Endothelial cell of umbilical vein (primary cell): Measurements from ENCODE around the gene ALLC. TPM values are rescaled to one million over a fixed set of nuclear protein-coding genes. Genes with fewer than 3 reads are reported as not detected.
"Not testable (repeated sequence)": the region's sequence is repeated elsewhere in the genome, so short reads cannot be mapped to it uniquely, and the experiment has no call there.

ENCODE experiments used
- BruUV-seq: library from RNA; stranded (reverse); fragments of 400-500 nt; replicated peaks from 2 replicates; lab custom pipeline; 2021; lab: Mats Ljungman, UMichigan
- CTCF ChIA-PET: fragments of 300-600, 350-600 bp; sonication (Branson Sonifier 250); formaldehyde crosslinking; loops from one replicate; lab custom pipeline; 2021; ENCODE audit warnings: antibody characterized with exemption, inconsistent platforms; lab: Charles Lee
- POLR2A ChIA-PET: fragments of 300-600, 350-600 bp; sonication (Branson Sonifier 250); formaldehyde crosslinking; loops from one replicate; lab custom pipeline; 2021; ENCODE audit warnings: antibody characterized with exemption, inconsistent platforms; lab: Charles Lee
- DNase-seq: peaks from one replicate; pipeline ENCODE4 v3.0.0-alpha.2; 2011; ENCODE audit warnings: low read depth, low spot score
- FAIRE-seq: peaks from 2 replicates; lab custom pipeline; 2011; peaks lifted over from hg19 to GRCh38; lab: Jason Lieb, UNC
- H2AFZ ChIP-seq: 2 replicates; pipeline ENCODE4 v1.6.0; 2012; ENCODE audit warnings: low read depth, low read length, control low read depth, inconsistent platforms
- H3K27ac ChIP-seq: 2 replicates; pipeline ENCODE4 v1.5.1; 2011; ENCODE audit warnings: low read depth, mild to moderate bottlenecking, control low read depth, low read length, moderate library complexity; ENCODE audit not compliant: insufficient read depth
- H3K27me3 ChIP-seq, 2 experiments: 2 replicates each; pipeline versions ENCODE4 v1.6.0 to v1.6.1; 2011; ENCODE audit warnings: low read length in 2 of 2, mixed read lengths in 1 of 2; ENCODE audit not compliant: control insufficient read depth in 2 of 2, insufficient read depth in 2 of 2
- H3K36me3 ChIP-seq, 2 experiments: 2 replicates in 1 of 2; 3 replicates in 1 of 2; pipeline ENCODE4 v1.5.1; 2011; ENCODE audit warnings: low read length in 2 of 2, mild to moderate bottlenecking in 1 of 2, moderate library complexity in 1 of 2; ENCODE audit not compliant: control insufficient read depth in 2 of 2, insufficient read depth in 2 of 2; ENCODE audit errors: extremely low read depth in 1 of 2
- H3K4me1 ChIP-seq: 3 replicates; pipeline ENCODE4 v1.5.1; 2011; ENCODE audit warnings: mild to moderate bottlenecking, low read length; ENCODE audit not compliant: control insufficient read depth, insufficient read depth; ENCODE audit errors: extremely low read depth
- H3K4me2 ChIP-seq: 2 replicates; pipeline ENCODE4 v1.6.1; 2011; ENCODE audit warnings: low read length, control low read depth, mixed read lengths; ENCODE audit not compliant: insufficient read depth
- H3K4me3 ChIP-seq, 3 experiments: fragments of 200-600 bp in 1 of 3; sonication (generic), shearing (Covaris generic) in 1 of 3; replicated peaks in 1 of 3; 2 replicates each; pipeline ENCODE4 v1.5.1; 2011 to 2016; ENCODE audit warnings: control low read depth in 3 of 3, low read length in 3 of 3, mild to moderate bottlenecking in 2 of 3, inconsistent platforms in 1 of 3, low read depth in 1 of 3, moderate library complexity in 1 of 3; ENCODE audit not compliant: insufficient read depth in 1 of 3
- H3K79me2 ChIP-seq: 2 replicates; pipeline ENCODE4 v1.6.0; 2012; ENCODE audit warnings: low read length, inconsistent platforms; ENCODE audit not compliant: control insufficient read depth, insufficient read depth
- H3K9ac ChIP-seq: replicated peaks from 2 replicates; pipeline ENCODE3; 2011; ENCODE audit warnings: low read length, control low read depth; ENCODE audit not compliant: insufficient read depth; ENCODE audit errors: extremely low read depth
- H3K9me1 ChIP-seq: replicated peaks from 3 replicates; pipeline ENCODE4 v1.6.0; 2011; ENCODE audit warnings: mild to moderate bottlenecking, low read length; ENCODE audit not compliant: control insufficient read depth, insufficient read depth; ENCODE audit errors: extremely low read depth
- H3K9me3 ChIP-seq: replicated peaks from 2 replicates; pipeline ENCODE4 v1.5.1; 2012; ENCODE audit warnings: low read length, inconsistent platforms; ENCODE audit not compliant: control insufficient read depth, insufficient read depth
- H4K20me1 ChIP-seq: replicated peaks from 2 replicates; pipeline ENCODE3; 2011; ENCODE audit warnings: mild to moderate bottlenecking, low read length; ENCODE audit not compliant: control insufficient read depth, insufficient read depth; ENCODE audit errors: extremely low read depth
- CTCF ChIP-seq, 2 donors: IDR thresholded peaks; 1 replicate in 1 of 2; 2 replicates in 1 of 2; pipeline ENCODE4 v1.5.1; 2011; ENCODE audit warnings: low read length in 2 of 2, mild to moderate bottlenecking in 2 of 2, moderate library complexity in 2 of 2, control low read depth in 1 of 2, inconsistent platforms in 1 of 2, low read depth in 1 of 2; ENCODE audit not compliant: insufficient read depth in 1 of 2; ENCODE audit errors: extremely low read depth in 1 of 2
- EZH2 ChIP-seq: IDR thresholded peaks from 2 replicates; pipeline ENCODE4 v1.6.1; 2012; ENCODE audit warnings: borderline replicate concordance, low read depth, mild to moderate bottlenecking, moderate library complexity, low read length, inconsistent platforms; ENCODE audit not compliant: severe bottlenecking
- FOS ChIP-seq: IDR thresholded peaks from 2 replicates; pipeline ENCODE4 v1.6.1; 2011; ENCODE audit warnings: mild to moderate bottlenecking, low read length, moderate library complexity, borderline replicate concordance; ENCODE audit not compliant: insufficient read depth
- JUN ChIP-seq: IDR thresholded peaks from 2 replicates; pipeline ENCODE4 v1.6.1; 2011; ENCODE audit warnings: borderline replicate concordance, low read depth; ENCODE audit not compliant: insufficient read length, insufficient read depth
- MYC ChIP-seq: IDR thresholded peaks from one replicate; pipeline ENCODE4 v1.6.1; 2011; ENCODE audit warnings: mild to moderate bottlenecking, low read depth, low read length
- POLR2AphosphoS5 ChIP-seq: IDR thresholded peaks from 2 replicates; pipeline ENCODE4 v1.6.1; 2012; ENCODE audit warnings: low read depth, mild to moderate bottlenecking, control low read depth, low read length, moderate library complexity; ENCODE audit not compliant: insufficient read depth
- dilution Hi-C: fragments of 300-500 bp; cut with MboI; formaldehyde crosslinking; loops from one replicate; pipeline ENCODE4 v1.15.0; 2019; ENCODE audit warnings: low sequenced_read_pairs; ENCODE audit not compliant: extremely low pct_ligation_motif_present
- intact Hi-C: fragments of 100-400 bp; cut with micrococcal nuclease; formaldehyde crosslinking; loops from one replicate; pipeline ENCODE4 v1.10.0; 2022
- polyA plus RNA-seq, 4 experiments: library from polyadenylated mRNA; depleted of rRNA in 3 of 4; stranded (reverse) in 3 of 4; unstranded in 1 of 4; fragments of >200 nt; gene quantifications; 2 replicates each; pipeline versions ENCODE4 v1.2.1 to v1.2.3, GENCODE V29; 2011 to 2012; ENCODE audit warnings: missing spikeins in 1 of 4
- total RNA-seq: library from RNA; stranded (reverse); gene quantifications from 2 replicates; pipeline ENCODE4 v1.2.3, GENCODE V29; 2021

ALLC gene
- total and polyA plus RNA-seq, 2 donors (not counting 3 experiments of a cell fraction or from before 2014, with no cell fraction given) = not detected

GRCh38 chr2:3613524-3613905, 44.5 kb upstream of the ALLC start:
- TF ChIP-seq POLR2AphosphoS5 (no peak), JUN (no peak), CTCF (IDR thresholded peaks at IDR 0.05; ENCODE audit: extremely low read depth in 1 of 2, insufficient read depth in 1 of 2, low read depth in 1 of 2, low read length in 2 of 2) (no peak), EZH2 (no peak), FOS (no peak), MYC (no peak)
- Histone ChIP-seq H3K4me3 (no peak overlapping the region), H3K27me3 (no peaks in the 10 kb centered on the region), H3K4me2 (no peak overlapping the region), H4K20me1 (no peaks in the 10 kb centered on the region), H3K36me3 (no peaks in the 10 kb centered on the region), H3K79me2 (no peaks in the 10 kb centered on the region), H3K9me3 (no peaks in the 10 kb centered on the region), H3K4me1 (no peaks in the 10 kb centered on the region), H3K27ac (no peak overlapping the region), H3K9me1 (no peaks in the 10 kb centered on the region), H3K9ac (no peak overlapping the region), H2AFZ (no peak overlapping the region)
- FAIRE-seq (no peak), DNase-seq (no peak)
- intact Hi-C loops = no loop called here
- CTCF ChIA-PET = no interaction called here
- dilution Hi-C loops = no loop called here
- POLR2A ChIA-PET = no interaction called here
- BruUV-seq = no TSS peak

- BruUV-seq, H3K9me1 ChIP-seq, H3K4me1 ChIP-seq, H3K9me3 ChIP-seq, H3K79me2 ChIP-seq, intact Hi-C loops, POLR2A ChIA-PET, H3K27me3 ChIP-seq, H3K9ac ChIP-seq, H4K20me1 ChIP-seq, DNase-seq, dilution Hi-C loops, H3K36me3 ChIP-seq, H2AFZ ChIP-seq, H3K4me2 ChIP-seq, CTCF ChIA-PET, H3K27ac ChIP-seq, H3K4me3 ChIP-seq: not testable (repeated sequence)
- peak; percentile 63 for FAIRE-seq
Observed at GRCh38 chr2:3614743-3615142, 43.3 kb upstream of the ALLC start.

- H3K4me3 ChIP-seq, H3K9me1 ChIP-seq, H4K20me1 ChIP-seq, CTCF ChIA-PET, BruUV-seq, H3K4me1 ChIP-seq, H3K36me3 ChIP-seq, H3K27me3 ChIP-seq, H3K9ac ChIP-seq, H3K79me2 ChIP-seq, FAIRE-seq, dilution Hi-C loops, H3K27ac ChIP-seq, POLR2A ChIA-PET, intact Hi-C loops, DNase-seq, H2AFZ ChIP-seq, H3K4me2 ChIP-seq, H3K9me3 ChIP-seq: not testable (repeated sequence)
Observed at GRCh38 chr2:3615541-3616200, 42.3 kb upstream of the ALLC start.
